Neural crest cell (in vitro differentiated cells): Measurements from ENCODE around the gene CYP3A5. TPM values are rescaled to one million over a fixed set of nuclear protein-coding genes. Genes with fewer than 3 reads are reported as not detected.
A peak's percentile ranks its signal among the peaks of the same experiment; 100 is the strongest.
"Not testable (repeated sequence)": the region's sequence is repeated elsewhere in the genome, so short reads cannot be mapped to it uniquely, and the experiment has no call there.

Experiments used
- DNase-seq: peaks from one replicate; pipeline ENCODE4 v3.0.0; 2021; ENCODE audit warnings: low read depth, mixed read lengths, low spot score
- H3K27ac Mint-ChIP-seq: one replicate; pipeline ENCODE4 v1.8.0; 2021; ENCODE audit warnings: mild to moderate bottlenecking, mixed read lengths; ENCODE audit not compliant: unreplicated experiment
- H3K27me3 Mint-ChIP-seq: 2 replicates; pipeline ENCODE4 v1.8.0; 2021; ENCODE audit warnings: low read depth, mild to moderate bottlenecking, mixed read lengths
- H3K36me3 Mint-ChIP-seq: 2 replicates; pipeline ENCODE4 v1.8.0; 2021; ENCODE audit warnings: low read depth, mild to moderate bottlenecking, mixed read lengths
- H3K4me1 Mint-ChIP-seq: 2 replicates; pipeline ENCODE4 v1.8.0; 2021; ENCODE audit warnings: mixed read lengths
- H3K4me3 Mint-ChIP-seq: one replicate; pipeline ENCODE4 v1.8.0; 2021; ENCODE audit warnings: mild to moderate bottlenecking, mixed read lengths
- H3K9me3 Mint-ChIP-seq: 2 replicates; pipeline ENCODE4 v1.8.0; 2021; ENCODE audit warnings: mixed read lengths
- CTCF ChIP-seq: fragments of 200-600 bp; sonication (generic); conservative IDR thresholded peaks from 2 replicates; pipeline ENCODE4 v1.5.0; 2021; ENCODE audit warnings: antibody characterized with exemption, mild to moderate bottlenecking
- long read RNA-seq: library from polyadenylated mRNA; unstranded; transcript quantifications from one replicate; pipeline ENCODE4 v2.0.0, GENCODE V29; 2020
- total RNA-seq: library from RNA; stranded (reverse); gene quantifications from 2 replicates; pipeline ENCODE4 v1.2.1, GENCODE V29; 2021

CYP3A5 gene
- not detected in 2 replicates for total RNA-seq
- long read RNA-seq = 0 reads

- Mint-ChIP-seq H3K27ac (peak within 1 kb of the TSS; percentile 83), H3K4me3 (no peak within 1 kb of the TSS), H3K27me3 (peaks cover 8% of the 10 kb centered on the region), H3K4me1 (no peaks in the 10 kb centered on the region), H3K36me3 (peaks cover 7% of the 10 kb centered on the region), H3K9me3 (peaks cover 17% of the 10 kb centered on the region)
- TF ChIP-seq CTCF = no peak
- DNase-seq = no peak
Measured at GRCh38 chr7:99679400-99680191, at the start of gene CYP3A5. TSS of gene CYP3A5 (minus strand) at chr7:99679996. CDS start at chr7:99679896, 100 bp downstream.

GRCh38 chr7:99728615-99729014, 48.8 kb upstream of the CYP3A5 start:
- no peak for TF ChIP-seq CTCF
- Mint-ChIP-seq H3K9me3 (peaks cover 2% of the 10 kb centered on the region), H3K27me3 (no peaks in the 10 kb centered on the region), H3K4me1 (no peaks in the 10 kb centered on the region), H3K36me3 (no peaks in the 10 kb centered on the region), H3K4me3 (no peak overlapping the region), H3K27ac (no peak overlapping the region)
- DNase-seq = no peak

GRCh38 chr7:99723201-99723600, 43.4 kb upstream of the CYP3A5 start:
- H3K4me3 Mint-ChIP-seq, H3K27me3 Mint-ChIP-seq, H3K9me3 Mint-ChIP-seq, H3K4me1 Mint-ChIP-seq, H3K27ac Mint-ChIP-seq, DNase-seq, H3K36me3 Mint-ChIP-seq: not testable (repeated sequence)

GRCh38 chr7:99720800-99721595, 41.2 kb upstream of the CYP3A5 start:
- H3K27me3 Mint-ChIP-seq = peaks cover 9% of the 10 kb centered on the region
- peaks cover 9% of the 10 kb centered on the region for H3K9me3 Mint-ChIP-seq
- H3K4me3 Mint-ChIP-seq = no peak overlapping the region
- H3K27ac Mint-ChIP-seq = no peak overlapping the region
- no peak for DNase-seq
- no peak for TF ChIP-seq CTCF
- H3K36me3 Mint-ChIP-seq = no peaks in the 10 kb centered on the region
- H3K4me1 Mint-ChIP-seq = no peaks in the 10 kb centered on the region

- Mint-ChIP-seq H3K36me3 (peaks cover 2% of the 10 kb centered on the region), H3K4me3 (no peak overlapping the region), H3K4me1 (no peaks in the 10 kb centered on the region), H3K27me3 (peaks cover 9% of the 10 kb centered on the region), H3K9me3 (peaks cover 12% of the 10 kb centered on the region), H3K27ac (no peak overlapping the region)
- no peak for DNase-seq
- TF ChIP-seq CTCF = no peak
Measured at GRCh38 chr7:99719996-99720769, 40.4 kb upstream of the CYP3A5 start.
